ENCODE results near the gene RASD2. TPM values are rescaled to one million over a fixed set of nuclear protein-coding genes. Genes with fewer than 3 reads are reported as not detected.

Gene RASD2
- total RNA-seq, 2 donors from 2014 or later = 5.8 to 13.0 TPM

- intact Hi-C loops (cut with DNase I) = no loop called here
- no peak for DNase-seq (ENCODE audit: low spot score)
Measured at GRCh38 chr22:35575116-35575748, 34.6 kb downstream of the RASD2 start.

- intact Hi-C loops (cut with DNase I) = no loop called here
- no peak for DNase-seq (ENCODE audit: low spot score)
Measured at GRCh38 chr22:35576671-35577070, 36.0 kb downstream of the RASD2 start.

GRCh38 chr22:35577799-35578659, 37.4 kb downstream of the RASD2 start:
- no peak for DNase-seq (ENCODE audit: low spot score)
- intact Hi-C loops (cut with DNase I) = no loop called here

- intact Hi-C loops (cut with DNase I) = no loop called here
- DNase-seq (ENCODE audit: low spot score) = no peak
Measured at GRCh38 chr22:35578836-35579575, 38.4 kb downstream of the RASD2 start.

DNA sequence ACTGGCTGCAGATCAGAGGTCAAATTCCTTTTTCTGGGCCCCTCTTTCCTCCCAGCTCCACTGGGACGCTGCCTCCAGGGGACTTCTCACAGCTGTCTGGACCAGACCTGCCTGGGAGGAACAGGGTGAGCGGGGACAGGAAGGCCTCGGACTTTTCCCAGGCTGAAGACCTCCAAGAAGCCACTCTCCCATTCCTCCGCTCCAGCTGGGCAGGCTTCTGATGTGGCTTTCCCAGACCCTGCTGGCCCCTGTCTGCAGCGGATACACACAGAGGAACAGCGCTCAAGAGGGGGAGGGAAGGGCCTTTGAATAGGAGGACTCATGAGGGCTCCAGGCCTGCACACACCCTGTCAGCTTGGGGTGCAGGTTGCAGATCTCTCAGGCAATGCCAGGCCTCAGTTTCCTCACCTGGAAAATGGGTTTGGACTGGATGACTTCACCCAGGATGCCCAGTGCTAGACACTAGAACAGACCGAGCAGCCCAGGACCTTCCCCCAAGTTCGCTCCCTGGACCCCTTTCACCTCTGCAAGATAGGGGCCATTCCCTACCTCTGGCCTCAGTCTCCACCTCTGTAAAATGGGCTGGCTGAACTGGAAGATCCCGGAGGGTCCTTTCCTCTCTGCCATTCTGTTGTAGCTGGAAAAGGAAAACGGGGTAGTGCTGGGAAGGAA, 39.9 kb downstream of the RASD2 start:
- DNase-seq (ENCODE audit: low spot score) = no peak
- intact Hi-C loops (cut with DNase I) = loop anchor here in 1 of 2 donors (10.0 kb wide), 1 partner anchor 226 kb away; no protein-coding TSS in a partner anchor

GRCh38 chr22:35581023-35581413, 40.4 kb downstream of the RASD2 start:
- no peak for DNase-seq (ENCODE audit: low spot score)
- intact Hi-C loops (cut with DNase I) = loop anchor here in 1 of 2 donors (10.0 kb wide), 1 partner anchor 226 kb away; no protein-coding TSS in a partner anchor

- DNase-seq (ENCODE audit: low spot score) = no peak
- intact Hi-C loops (cut with DNase I) = loop anchor here in 1 of 2 donors (10.0 kb wide), 1 partner anchor 228 kb away; no protein-coding TSS in a partner anchor
Measured at GRCh38 chr22:35582218-35582860, 41.7 kb downstream of the RASD2 start.

DNA sequence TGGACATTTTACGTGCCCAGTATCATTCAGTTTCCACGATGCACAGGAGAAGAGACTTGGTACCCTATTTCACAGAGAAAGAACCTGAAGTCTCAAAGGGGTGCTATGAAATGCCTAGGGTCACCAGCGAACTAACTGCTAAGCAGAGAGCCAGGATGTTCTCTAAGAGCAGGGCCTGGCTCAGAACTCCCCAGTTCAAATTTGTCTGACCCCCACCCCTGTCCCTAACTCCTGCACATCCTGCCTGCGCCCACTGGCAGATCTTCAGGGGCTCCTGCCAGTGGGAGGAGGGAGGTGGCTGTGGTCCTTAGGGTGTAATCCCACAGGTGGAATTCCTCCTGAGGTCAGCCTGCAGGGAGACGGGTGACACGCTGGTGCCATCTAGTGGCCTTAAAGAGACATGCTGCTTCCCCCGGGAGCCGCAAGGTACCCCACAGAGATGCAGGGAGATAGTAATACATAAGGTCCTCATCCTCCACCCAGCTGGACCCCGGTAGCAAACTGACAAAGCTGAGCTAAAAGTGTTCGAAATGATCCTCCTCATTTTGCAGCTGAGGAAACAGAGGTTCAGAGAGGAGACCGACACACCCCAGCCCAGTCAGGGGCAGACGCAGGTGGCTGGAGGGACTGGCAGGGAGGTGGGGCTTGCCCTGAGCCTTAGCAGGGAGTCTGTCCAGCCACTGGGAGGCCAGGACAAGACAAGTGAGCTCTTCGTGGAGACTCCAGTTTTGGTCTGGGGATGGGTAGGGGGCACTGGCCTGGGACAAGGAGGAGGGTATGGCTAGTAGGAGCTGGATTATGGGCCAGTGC, 42.4 kb downstream of the RASD2 start:
- DNase-seq (ENCODE audit: low spot score) = no peak

DNA sequence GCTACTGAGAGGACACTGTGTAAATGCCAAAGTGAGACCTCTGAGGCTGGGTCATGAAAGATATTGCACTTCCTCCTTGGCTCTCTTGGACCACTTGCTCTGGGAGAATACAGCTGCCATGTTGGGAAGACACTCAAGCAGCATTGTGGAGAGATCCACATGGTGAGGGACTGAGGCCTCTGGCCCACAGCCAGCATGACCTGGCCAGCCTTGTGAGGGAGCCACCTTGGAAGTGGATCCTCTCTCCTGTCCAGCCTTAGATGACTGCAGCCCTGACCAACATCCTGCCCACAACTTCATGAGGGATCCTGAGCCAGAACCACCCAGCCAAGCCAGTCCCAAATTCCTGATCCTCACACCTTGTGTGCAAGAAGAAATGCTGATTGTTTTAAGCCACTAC, 46.1 kb downstream of the RASD2 start:
- intact Hi-C loops (cut with DNase I) = loop anchor here in 1 of 2 donors (5.0 to 10.0 kb wide), 2 partner anchors 154 to 232 kb away; no protein-coding TSS in a partner anchor
- DNase-seq (ENCODE audit: low spot score) = no peak

More for the DNA sequence above, 42.4 kb downstream of the RASD2 start:
- intact Hi-C loops (cut with DNase I) = loop anchor here in 1 of 2 donors (10.0 kb wide), 1 partner anchor 228 kb away; no protein-coding TSS in a partner anchor

DNA sequence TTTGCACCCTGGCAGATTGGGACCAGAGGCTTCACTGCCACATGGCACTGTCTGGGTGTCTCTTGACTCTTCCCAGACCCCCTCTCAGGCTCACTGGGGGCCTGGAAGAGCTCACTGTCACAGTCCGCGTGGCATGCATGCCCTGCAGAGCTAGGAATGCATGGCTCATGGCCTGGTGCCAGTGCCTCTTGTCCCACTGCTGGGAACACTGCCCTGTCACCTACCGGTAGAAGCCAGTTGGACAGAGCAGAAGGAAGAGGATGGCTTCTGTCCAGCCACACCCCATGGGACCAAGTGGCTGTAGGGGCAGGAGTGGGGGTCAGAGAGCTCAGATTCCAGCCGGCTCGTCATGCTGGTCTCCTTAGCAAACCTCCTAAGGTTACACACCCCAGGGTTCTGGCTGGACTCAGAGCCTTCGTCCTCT, 46.8 kb downstream of the RASD2 start:
- intact Hi-C loops (cut with DNase I) = loop anchor here in 1 of 2 donors (5.0 to 10.0 kb wide), 2 partner anchors 155 to 233 kb away; no protein-coding TSS in a partner anchor
- no peak for DNase-seq (ENCODE audit: low spot score)

GRCh38 chr22:35587896-35588295, 47.3 kb downstream of the RASD2 start:
- DNase-seq (ENCODE audit: low spot score) = no peak
- intact Hi-C loops (cut with DNase I) = loop anchor here in 1 of 2 donors (5.0 to 10.0 kb wide), 2 partner anchors 156 to 233 kb away; no protein-coding TSS in a partner anchor

- intact Hi-C loops (cut with DNase I) = loop anchor here in 1 of 2 donors (5.0 to 10.0 kb wide), 2 partner anchors 157 to 234 kb away; no protein-coding TSS in a partner anchor
- DNase-seq (ENCODE audit: low spot score) = peak; percentile 90
Measured at GRCh38 chr22:35589071-35589755, 48.6 kb downstream of the RASD2 start.

GRCh38 chr22:35589756-35590093, 49.1 kb downstream of the RASD2 start:
- intact Hi-C loops (cut with DNase I) = loop anchor here in 1 of 2 donors (5.0 to 10.0 kb wide), 2 partner anchors 157 to 235 kb away; no protein-coding TSS in a partner anchor
- DNase-seq (ENCODE audit: low spot score) = no peak

DNA sequence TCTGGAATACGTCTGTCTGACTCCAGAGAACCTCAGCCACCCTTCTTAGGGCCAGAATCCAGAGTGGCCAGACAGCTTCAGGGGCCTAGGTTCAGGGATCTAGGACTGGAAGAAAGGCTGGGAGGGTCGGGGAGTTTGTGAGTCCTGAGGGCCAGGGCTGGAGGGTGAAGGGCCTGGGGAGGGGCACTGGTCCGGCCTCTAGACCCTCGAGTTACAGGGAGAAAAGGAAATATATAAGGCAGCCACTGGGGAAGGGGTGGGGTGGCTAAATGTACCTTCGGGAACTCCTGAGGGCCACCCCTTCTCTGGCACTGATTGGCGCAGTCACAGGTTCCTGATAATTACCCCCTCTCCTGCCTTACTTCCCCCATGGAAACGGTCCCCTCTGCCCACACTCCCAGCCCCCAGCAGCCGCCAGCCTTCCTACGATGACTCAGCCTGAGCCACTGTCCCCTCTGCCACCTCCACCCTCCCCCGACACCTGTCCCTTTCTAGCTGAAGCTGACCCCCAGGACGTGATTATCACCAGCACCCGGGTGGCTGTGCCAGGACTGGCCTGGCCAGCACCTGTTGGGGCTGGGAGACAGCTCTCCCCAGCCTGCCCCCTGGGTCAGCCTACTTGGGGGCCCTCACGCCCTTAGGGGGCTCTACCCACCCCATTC, 50.1 kb downstream of the RASD2 start:
- intact Hi-C loops (cut with DNase I) = no loop called here
- DNase-seq (ENCODE audit: low spot score) = no peak

GRCh38 chr22:35591714-35592417, 51.2 kb downstream of the RASD2 start:
- no peak for DNase-seq (ENCODE audit: low spot score)
- intact Hi-C loops (cut with DNase I) = no loop called here

Data from posterior vena cava (tissue), 2 donors.